Urinary bladder (tissue), 4 donors: ENCODE measurements around the gene LIN28A. TPM values are rescaled to one million over a fixed set of nuclear protein-coding genes. Genes with fewer than 3 reads are reported as not detected.
"Not testable (repeated sequence)": the region's sequence is repeated elsewhere in the genome, so short reads cannot be mapped to it uniquely, and the experiment has no call there.

Experiments
- DNase-seq: peaks from one replicate; pipeline ENCODE4 v3.0.0-alpha.2; 2015; ENCODE audit errors: extremely low spot score
- H3K27ac ChIP-seq: one replicate; pipeline ENCODE4 v1.5.1; 2013; ENCODE audit warnings: low read depth, mild to moderate bottlenecking, moderate library complexity
- H3K36me3 ChIP-seq: one replicate; pipeline ENCODE4 v1.6.1; 2013; ENCODE audit warnings: mild to moderate bottlenecking, moderate library complexity; ENCODE audit not compliant: insufficient read depth
- H3K4me1 ChIP-seq: one replicate; pipeline ENCODE4 v1.6.1; 2013; ENCODE audit warnings: mild to moderate bottlenecking, moderate library complexity; ENCODE audit not compliant: insufficient read depth
- H3K4me3 ChIP-seq: one replicate; pipeline ENCODE4 v1.5.1; 2013; ENCODE audit warnings: low read depth, low read length
- WGBS: extraction: QIAGEN DNeasy Blood & Tissue Kit; methylation state at CpG from one replicate; pipeline ENCODE4 v1.1.7; 2013; 5-methylcytosine and 5-hydroxymethylcytosine counted together
- polyA plus RNA-seq: library from polyadenylated mRNA; stranded (reverse); fragments of 200-250 nt; gene quantifications from one replicate; pipeline ENCODE4 v1.2.3, GENCODE V29; 2013
- total RNA-seq: library from RNA; depleted of rRNA; stranded (reverse); fragments of >200 nt; gene quantifications from one replicate; pipeline ENCODE4 v1.2.3, GENCODE V29; 2014
- donor health status: healthy with polysubstance abuse.
- donor health status: healthy.

The LIN28A gene
- total and polyA plus RNA-seq, 2 donors: not detected

DNA sequence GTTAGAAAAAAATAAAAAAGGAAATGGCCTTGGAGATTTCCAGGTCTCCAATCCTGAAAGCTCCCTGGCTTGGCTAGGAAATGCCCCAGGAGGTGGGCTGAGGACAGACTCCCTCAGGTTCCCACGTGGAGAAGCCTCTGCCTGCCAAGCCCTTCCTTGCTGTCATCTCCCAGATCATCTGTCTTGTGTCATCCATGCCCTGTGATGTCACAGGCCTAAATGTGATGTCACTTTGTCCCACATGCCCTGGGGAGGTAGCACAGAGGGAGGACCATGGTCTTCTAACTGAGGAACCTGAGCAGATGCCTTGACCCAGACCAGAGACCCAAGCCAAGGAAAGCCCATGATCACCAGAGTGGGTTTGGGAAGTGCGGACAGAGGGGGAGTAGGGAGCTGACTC, 36.3 kb upstream of the LIN28A start:
- H3K4me1 ChIP-seq, H3K36me3 ChIP-seq, H3K4me3 ChIP-seq, DNase-seq, H3K27ac ChIP-seq: not testable (repeated sequence)
- 53% methylated on average over 2 of the region's 2 CpGs for WGBS

DNA sequence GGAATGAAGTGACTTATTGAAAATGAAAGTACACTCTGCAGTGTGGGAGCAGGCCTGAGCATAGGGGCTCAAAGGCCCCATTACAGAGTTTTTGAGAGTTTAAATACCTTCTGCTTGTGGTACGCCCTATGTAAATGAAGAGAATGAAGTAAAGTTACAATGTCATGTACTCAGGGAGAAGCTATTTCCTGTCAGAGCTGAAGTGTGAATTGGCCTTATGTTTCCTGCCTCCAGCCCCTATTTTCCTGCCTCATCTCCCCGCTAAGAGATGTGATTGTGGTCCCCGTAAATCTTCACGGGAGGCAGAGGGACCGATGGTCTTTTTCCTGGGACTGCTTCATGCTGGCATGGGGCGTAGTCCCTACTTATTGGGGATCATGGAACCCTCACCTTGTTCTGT, 35.5 kb upstream of the LIN28A start:
- Histone ChIP-seq H3K4me1 (no peaks in the 10 kb centered on the region), H3K36me3 (no peaks in the 10 kb centered on the region), H3K27ac (no peak overlapping the region), H3K4me3 (no peak overlapping the region)
- no peak for DNase-seq
- 47% methylated on average over 6 of the region's 6 CpGs for WGBS

DNA sequence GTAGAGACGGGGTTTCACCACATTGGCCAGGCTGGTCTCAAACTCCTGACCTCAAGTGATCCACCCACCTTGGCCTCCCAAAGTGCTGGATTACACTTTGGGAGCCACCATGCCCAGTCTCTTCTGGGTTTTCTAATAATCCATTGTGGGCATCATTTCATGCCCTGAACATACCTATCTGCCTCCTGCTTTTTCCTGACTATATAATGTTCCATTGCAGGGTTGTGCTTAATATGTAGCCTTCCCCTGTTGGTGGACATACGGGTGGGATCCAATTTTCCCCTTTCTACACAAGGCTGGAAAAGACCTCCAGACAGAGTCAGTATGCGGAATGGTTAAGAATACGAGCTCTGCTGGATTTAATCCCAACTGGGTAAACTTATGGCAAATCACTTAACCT, 34.6 kb upstream of the LIN28A start:
- no peaks in the 10 kb centered on the region for H3K4me1 ChIP-seq
- H3K36me3 ChIP-seq: no peaks in the 10 kb centered on the region
- 92% methylated on average over 4 of the region's 4 CpGs for WGBS
- no peak overlapping the region for H3K4me3 ChIP-seq
- DNase-seq: no peak
- no peak overlapping the region for H3K27ac ChIP-seq

DNA sequence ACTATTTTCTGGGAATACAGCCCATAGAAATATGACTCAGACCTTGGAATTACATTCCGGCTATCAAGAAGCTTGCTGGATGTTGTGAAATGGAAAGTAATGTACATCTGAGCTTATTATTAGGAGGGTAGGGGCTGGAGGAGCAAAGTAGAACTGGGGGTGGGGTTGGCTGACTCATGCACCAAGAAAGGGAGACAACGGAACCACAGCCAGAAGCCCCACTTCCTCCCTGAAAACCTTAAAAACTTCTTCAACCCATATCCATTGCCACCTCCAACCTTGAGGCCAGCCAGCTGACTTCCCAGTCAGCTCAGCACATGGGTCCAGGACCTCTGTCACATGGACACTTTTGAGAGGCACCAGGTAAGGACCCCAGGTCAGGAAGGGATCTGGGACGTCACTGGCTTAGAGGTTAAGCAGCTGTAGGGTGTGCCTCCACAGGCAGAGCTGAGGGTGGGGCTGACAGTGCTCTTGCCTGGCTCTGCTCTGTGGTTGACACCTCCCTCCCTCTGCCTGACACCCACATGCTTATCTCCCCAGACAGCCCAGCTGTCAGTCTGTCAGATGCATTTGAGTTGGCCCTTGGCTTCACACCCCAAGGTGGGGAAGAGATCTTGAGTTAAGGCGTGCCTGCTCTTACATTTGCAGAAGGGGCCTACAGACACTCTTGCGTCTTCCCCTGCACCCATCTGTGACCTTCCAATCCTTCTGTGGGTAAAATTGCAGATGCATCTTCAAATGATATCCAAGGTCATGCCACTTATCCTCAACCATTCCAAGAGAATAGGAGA, 32.3 kb upstream of the LIN28A start:
- Histone ChIP-seq H3K27ac (no peak overlapping the region), H3K36me3 (no peaks in the 10 kb centered on the region), H3K4me1 (no peaks in the 10 kb centered on the region), H3K4me3 (no peak overlapping the region)
- 34% methylated on average over 5 of the region's 5 CpGs for WGBS
- DNase-seq: no peak

DNA sequence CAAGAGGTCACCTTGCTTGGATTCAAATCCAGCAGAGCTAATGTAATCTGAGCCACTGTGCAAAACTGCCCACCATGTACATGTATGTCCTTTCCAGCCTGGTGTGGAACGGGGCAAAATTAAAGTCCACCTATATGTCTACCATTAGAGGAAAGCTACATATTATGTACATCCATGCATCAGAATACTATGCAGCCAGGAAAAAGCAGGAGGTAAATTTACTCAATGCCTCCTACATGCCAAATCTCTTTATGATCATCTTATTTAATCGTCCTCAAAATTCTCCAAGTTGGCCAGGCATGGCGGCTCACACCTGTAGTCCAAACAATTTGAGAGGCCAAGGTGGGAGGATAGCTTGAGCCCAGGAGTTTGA, 31.8 kb upstream of the LIN28A start:
- H3K4me1 ChIP-seq: no peaks in the 10 kb centered on the region
- no peak overlapping the region for H3K27ac ChIP-seq
- H3K36me3 ChIP-seq: no peaks in the 10 kb centered on the region
- no peak overlapping the region for H3K4me3 ChIP-seq
- no peak for DNase-seq
- 96% methylated on average over 3 of the region's 3 CpGs for WGBS

DNA sequence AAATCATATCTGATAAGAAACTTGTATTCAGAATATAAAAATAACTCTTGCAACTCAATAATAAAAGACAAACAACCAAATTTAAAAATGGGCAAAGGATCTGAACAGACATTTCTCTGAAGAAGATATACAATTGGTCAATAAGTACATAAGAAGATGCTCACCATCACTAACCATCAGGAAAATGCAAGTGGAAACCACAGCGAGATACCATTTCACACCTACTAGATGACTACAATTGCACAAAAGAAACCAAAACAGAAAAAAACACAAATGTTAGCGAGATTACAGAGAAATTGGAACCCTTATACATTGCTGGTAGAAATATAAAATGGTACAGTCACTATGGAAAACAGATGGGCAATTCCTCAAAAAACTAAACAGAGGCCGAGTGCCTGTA, 26.5 kb upstream of the LIN28A start:
- Histone ChIP-seq H3K36me3 (no peaks in the 10 kb centered on the region), H3K27ac (no peak overlapping the region), H3K4me3 (no peak overlapping the region), H3K4me1 (no peaks in the 10 kb centered on the region)
- DNase-seq: no peak
- WGBS: 78% methylated on average over 3 of the region's 3 CpGs

DNA sequence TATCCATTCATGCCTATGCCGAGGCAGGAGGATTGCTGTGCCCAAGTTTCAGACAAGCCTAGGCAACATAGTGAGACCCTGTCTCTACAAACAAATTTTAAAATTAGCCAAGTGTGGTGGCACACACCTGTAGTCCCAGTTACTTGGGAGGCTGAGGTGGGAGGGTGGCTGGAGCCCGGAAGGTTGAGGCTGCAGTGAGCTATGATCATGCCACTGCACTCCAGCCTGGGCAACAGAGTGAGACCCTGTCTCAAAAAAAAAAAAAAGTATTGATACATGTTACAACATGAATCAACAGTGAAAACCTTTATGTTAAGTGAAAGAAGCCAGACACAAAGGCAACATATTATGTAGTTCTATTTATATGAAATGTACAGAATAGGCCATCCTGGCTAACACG, 25.6 kb upstream of the LIN28A start:
- H3K27ac ChIP-seq, H3K4me1 ChIP-seq, H3K4me3 ChIP-seq, DNase-seq, H3K36me3 ChIP-seq: not testable (repeated sequence)
- WGBS: 94% methylated on average over 3 of the region's 3 CpGs

DNA sequence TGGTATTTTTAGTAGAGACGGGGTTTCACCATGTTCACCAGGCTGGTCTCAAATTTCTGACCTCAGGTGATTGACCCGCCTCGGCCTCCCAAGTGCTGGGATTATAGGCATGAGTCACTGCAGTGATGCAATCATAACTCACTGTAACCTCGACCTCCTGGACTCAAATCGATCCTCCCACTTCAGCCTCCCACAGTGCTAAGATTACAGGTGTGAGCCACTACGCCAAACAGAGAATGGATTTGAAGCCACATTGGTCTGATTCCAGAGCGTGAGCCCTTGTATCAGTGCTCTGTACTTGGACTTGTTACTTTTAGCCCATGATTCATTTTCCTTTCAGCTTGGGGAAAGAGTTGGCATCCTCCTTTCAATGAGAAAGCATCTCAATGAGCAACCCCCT, 23.2 kb upstream of the LIN28A start:
- H3K4me1 ChIP-seq: no peaks in the 10 kb centered on the region
- no peak overlapping the region for H3K27ac ChIP-seq
- H3K36me3 ChIP-seq: no peaks in the 10 kb centered on the region
- H3K4me3 ChIP-seq: no peak overlapping the region
- WGBS: 72% methylated on average over 7 of the region's 7 CpGs
- DNase-seq: no peak

DNA sequence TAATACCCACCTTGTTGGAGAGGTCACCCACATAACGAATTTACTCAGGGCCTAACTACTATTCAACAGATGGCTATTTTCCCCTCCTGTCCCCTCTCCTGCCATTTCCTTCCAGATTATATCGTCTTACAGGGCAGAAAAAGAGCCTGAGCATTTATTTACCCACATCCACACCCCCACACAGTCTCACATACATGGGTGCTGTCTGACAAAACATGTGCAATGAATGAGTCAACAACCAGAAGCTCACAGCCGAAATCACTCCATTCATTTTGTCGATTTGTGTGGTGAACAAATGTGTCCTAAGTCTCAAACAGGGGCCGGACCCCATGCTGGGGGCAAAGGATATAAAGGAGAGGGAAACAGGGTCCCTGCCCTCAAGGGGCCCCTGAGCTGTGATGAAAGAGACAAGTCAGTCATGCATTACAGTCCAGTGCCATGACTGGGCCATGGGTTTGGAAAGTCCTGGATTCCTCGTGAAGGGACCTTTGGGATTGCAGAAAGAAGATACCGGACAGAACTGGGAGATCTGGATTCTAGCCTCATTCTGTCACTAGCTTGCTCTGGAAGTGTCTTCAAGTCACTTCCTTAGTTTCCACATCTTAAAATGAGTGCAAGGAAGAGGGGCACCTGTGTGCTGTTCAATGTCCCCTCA, 21.7 kb upstream of the LIN28A start:
- Histone ChIP-seq H3K4me3 (no peak overlapping the region), H3K36me3 (no peaks in the 10 kb centered on the region), H3K4me1 (no peaks in the 10 kb centered on the region), H3K27ac (no peak overlapping the region)
- WGBS: 72% methylated on average over 7 of the region's 7 CpGs
- no peak for DNase-seq

DNA sequence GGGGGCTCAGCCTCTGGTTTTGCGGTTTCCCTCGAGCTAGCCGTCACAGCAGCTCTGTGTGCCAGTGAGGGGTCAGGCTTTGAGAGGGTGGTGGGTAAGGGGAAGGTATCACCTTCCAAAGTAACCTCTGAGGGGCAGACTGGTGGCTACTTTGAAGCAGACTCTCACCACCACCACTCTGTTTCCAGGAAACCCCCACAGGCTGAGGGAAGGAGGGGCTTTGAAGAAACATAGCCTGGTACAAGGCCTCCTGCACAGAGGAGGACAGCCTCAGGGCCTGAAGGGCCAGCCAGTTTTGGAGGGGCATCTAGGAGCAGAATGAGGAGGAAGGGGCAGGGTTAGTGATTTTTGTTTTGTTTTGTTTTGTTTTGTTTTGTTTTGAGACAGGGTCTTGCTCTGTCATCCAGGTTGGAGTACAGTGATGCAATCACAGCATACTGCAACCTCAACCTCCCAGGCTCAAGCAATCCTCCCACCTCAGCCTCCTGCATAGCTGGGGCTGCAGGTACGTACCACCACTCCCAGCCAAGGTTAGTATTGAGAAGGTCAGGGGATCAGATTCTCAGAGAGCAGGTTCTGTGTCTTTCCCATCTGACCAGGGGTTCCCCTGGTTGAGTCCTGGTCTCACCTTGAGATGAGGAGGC, 20.9 kb upstream of the LIN28A start:
- WGBS: 63% methylated on average over 4 of the region's 4 CpGs

DNA sequence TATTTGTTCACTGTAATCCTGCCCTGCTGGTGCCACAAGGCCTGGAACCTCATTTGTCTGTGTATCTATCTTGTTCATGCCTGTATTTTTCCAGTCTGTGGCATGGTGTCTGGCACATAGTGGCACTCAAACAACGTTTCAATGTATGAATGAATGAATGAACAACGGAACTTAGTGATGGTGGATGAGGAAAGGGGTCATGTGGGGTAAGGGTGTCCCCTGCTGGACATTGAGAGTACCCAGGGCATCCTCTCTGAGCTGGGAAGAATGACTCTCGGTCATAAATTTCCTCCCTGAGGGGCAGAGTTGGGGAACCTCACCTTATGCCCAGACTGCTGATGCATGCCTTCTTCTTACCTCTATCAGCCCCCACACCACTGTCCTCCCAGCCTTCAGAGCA, 19.2 kb upstream of the LIN28A start:
- Histone ChIP-seq H3K36me3 (no peaks in the 10 kb centered on the region), H3K4me1 (no peaks in the 10 kb centered on the region), H3K27ac (no peak overlapping the region), H3K4me3 (no peak overlapping the region)
- DNase-seq: no peak
- 3% methylated on average over 3 of the region's 3 CpGs for WGBS

More for the DNA sequence above, 20.9 kb upstream of the LIN28A start:
- H3K4me3 ChIP-seq: no peak overlapping the region
- H3K4me1 ChIP-seq: no peaks in the 10 kb centered on the region
- no peaks in the 10 kb centered on the region for H3K36me3 ChIP-seq
- no peak for DNase-seq
- H3K27ac ChIP-seq: no peak overlapping the region

DNA sequence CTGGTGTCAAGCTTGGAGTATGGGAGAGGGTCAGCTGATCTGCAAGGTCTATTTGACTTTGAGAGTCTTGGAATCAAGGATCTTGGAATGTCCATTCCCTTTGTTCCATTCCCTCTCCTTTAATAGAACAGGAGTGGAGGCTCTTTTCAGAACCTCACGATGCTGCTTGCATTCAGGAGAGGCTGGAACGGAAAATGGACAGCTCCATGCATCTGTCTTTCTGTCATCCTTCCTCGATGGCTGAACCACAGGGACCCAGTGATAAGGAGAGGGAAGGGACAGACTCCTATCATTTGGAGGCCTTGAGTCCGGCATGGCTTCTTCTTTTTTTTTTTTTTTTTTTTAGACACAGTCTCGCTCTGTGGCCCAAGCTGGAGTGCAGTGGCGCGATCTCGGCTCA, 14.9 kb upstream of the LIN28A start:
- H3K36me3 ChIP-seq: no peaks in the 10 kb centered on the region
- H3K4me1 ChIP-seq: no peaks in the 10 kb centered on the region
- no peak for DNase-seq
- H3K27ac ChIP-seq: no peak overlapping the region
- H3K4me3 ChIP-seq: no peak overlapping the region
- WGBS: 85% methylated on average over 8 of the region's 8 CpGs

DNA sequence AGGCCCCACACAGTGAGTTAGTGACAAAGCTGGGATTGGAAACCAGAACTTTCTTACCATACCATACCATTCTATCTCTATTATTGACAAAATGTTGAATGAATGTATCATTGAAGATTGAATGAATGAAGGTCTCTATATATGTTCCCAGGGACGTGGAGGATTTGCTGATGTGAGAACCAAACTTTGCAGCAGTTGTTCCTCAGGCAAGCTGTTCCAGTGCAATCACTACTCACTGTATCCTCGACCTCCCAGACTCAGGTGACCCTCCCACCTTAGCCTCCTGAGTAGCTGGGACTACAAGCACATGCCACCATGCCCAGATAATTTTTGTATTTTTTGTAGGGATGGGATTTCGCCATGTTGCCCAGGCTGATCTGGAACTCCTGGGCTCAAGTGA, 11.6 kb upstream of the LIN28A start:
- Histone ChIP-seq H3K4me1 (no peaks in the 10 kb centered on the region), H3K27ac (no peak overlapping the region), H3K36me3 (no peaks in the 10 kb centered on the region), H3K4me3 (no peak overlapping the region)
- DNase-seq: no peak
- WGBS: 79% methylated on average over 3 of the region's 3 CpGs

DNA sequence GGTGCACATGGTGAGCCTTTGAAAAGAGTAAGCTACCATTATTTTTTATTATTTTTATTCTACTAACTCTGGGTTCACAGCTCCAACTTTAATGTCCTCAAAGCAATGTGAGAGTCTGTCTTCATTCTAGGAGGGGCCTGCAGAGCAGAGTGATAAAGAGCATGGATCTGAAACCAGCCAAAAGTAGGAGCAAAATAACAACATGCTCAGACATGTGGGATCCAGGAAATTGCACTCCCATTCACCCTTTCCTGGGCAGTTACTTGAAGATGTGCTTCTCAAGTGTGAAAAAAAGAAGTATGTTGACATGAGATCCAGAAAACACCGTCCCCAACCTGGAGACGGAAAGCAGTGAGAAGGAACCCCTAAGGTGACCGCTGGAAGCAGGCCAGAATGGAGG, 8.7 kb upstream of the LIN28A start:
- 77% methylated on average over 3 of the region's 3 CpGs for WGBS
- no peak overlapping the region for H3K27ac ChIP-seq
- H3K36me3 ChIP-seq: no peaks in the 10 kb centered on the region
- no peak for DNase-seq
- H3K4me3 ChIP-seq: no peak overlapping the region
- H3K4me1 ChIP-seq: no peaks in the 10 kb centered on the region
